Lower leg skin (tissue), 4 donors: ENCODE measurements around the gene IRAK1. TPM values are rescaled to one million over a fixed set of nuclear protein-coding genes. Genes with fewer than 3 reads are reported as not detected.
A peak's percentile ranks its signal among the peaks of the same experiment; 100 is the strongest.

ENCODE experiments used
- DNase-seq, 2 donors: peaks; one replicate each; pipeline ENCODE4 v3.0.0-alpha.2; 2019; ENCODE audit warnings: low spot score in 2 of 2
- H3K4me3 ChIP-seq: fragments of 200-600 bp; sonication (generic); 2 replicates; pipeline ENCODE4 v1.5.1; 2017; ENCODE audit warnings: mild to moderate bottlenecking, low read depth; ENCODE audit not compliant: poor library complexity, severe bottlenecking
- CTCF ChIP-seq, 3 donors: fragments of 450-650 bp; IDR thresholded peaks; one replicate each; pipeline ENCODE4 v1.5.1; 2016; ENCODE audit warnings: antibody characterized with exemption in 3 of 3, mild to moderate bottlenecking in 3 of 3, moderate library complexity in 2 of 3
- POLR2A ChIP-seq, 2 donors: fragments of 450-650 bp; IDR thresholded peaks; one replicate each; pipeline ENCODE4 v1.6.1; 2016 to 2017; ENCODE audit warnings: antibody characterized with exemption in 2 of 2, mild to moderate bottlenecking in 1 of 2, moderate library complexity in 1 of 2
- WGBS, 2 donors: methylation state at CpG; one replicate each; pipeline ENCODE4 v1.1.5; 2018; 5-methylcytosine and 5-hydroxymethylcytosine counted together
- intact Hi-C: fragments of 100-400 bp; cut with DNase I; formaldehyde crosslinking; loops from one replicate; pipeline ENCODE4 v1.15.0; 2023; ENCODE audit warnings: low total_unique reads
- total RNA-seq, 4 donors: library from RNA; depleted of rRNA; stranded (reverse); fragments of >200 nt; gene quantifications; one replicate each; pipeline ENCODE4 v1.1.0, GENCODE V29; 2016

IRAK1 gene
- total RNA-seq, 4 donors from 2014 or later: 57.5 to 67.4 (median 60.6) TPM

DNA sequence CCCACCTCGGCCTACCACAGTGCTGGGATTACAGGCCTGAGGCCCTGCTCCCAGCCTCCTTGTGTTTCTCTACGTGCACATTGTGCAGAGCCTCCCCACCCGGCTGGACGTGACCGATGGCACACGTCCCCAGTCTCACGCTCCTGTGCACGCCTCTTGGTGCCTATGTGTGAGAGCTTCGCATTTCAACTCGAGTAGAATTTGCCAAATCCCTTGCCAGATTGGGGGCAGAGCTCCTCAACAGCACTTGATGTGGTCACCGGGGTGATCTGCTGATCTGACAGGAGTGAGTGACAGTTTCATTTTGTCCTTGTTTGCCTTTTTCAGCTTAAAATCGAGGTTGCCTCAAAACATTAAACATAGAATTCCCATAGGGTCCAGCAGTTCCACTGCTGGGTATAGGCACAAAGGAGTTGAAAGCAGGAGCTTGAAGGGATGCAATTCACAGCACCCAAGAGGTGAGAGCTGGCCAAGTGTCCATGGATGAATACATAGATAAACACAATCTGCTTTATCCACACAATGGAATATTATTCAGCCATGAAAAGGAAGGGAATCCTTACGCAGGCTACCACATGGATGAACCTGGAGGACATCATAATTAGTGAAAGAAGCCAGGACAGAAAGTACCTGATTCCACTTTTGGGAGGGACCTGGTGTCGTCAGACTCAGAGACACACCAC, 29.6 kb downstream of the IRAK1 start:
- DNase-seq: no peak
- TF ChIP-seq POLR2A (IDR thresholded peaks at IDR 0.05): no peak
- TF ChIP-seq CTCF (IDR thresholded peaks at IDR 0.05): no peak
- WGBS, 2 donors: 87 to 89% methylated on average over 14 of the region's 14 CpGs
- H3K4me3 ChIP-seq: no peak overlapping the region
- intact Hi-C loops: no loop called here

- TF ChIP-seq POLR2A (IDR thresholded peaks at IDR 0.05) (no peak), CTCF (IDR thresholded peaks at IDR 0.05) (no peak)
- WGBS, 2 donors: 82 to 84% methylated on average over 10 to 12 of the region's 12 CpGs
- no peak overlapping the region for H3K4me3 ChIP-seq
- intact Hi-C loops: no loop called here
- DNase-seq: no peak
Observed at GRCh38 chrX:153988493-153988892, 31.2 kb downstream of the IRAK1 start.

GRCh38 chrX:153984351-153985178, 35.1 kb downstream of the IRAK1 start:
- TF ChIP-seq POLR2A (IDR thresholded peaks at IDR 0.05) (no peak), CTCF (IDR thresholded peaks at IDR 0.05) (no peak)
- H3K4me3 ChIP-seq: no peak overlapping the region
- 51 to 64% methylated on average over 14 to 17 of the region's 20 CpGs for WGBS, 2 donors
- no peak for DNase-seq
- intact Hi-C loops: no loop called here

GRCh38 chrX:153983321-153983801, 36.3 kb downstream of the IRAK1 start:
- H3K4me3 ChIP-seq: no peak overlapping the region
- 88 to 93% methylated on average over 4 to 12 of the region's 12 CpGs for WGBS, 2 donors
- no peak for TF ChIP-seq CTCF (IDR thresholded peaks at IDR 0.05)
- TF ChIP-seq POLR2A (IDR thresholded peaks at IDR 0.05): no peak
- intact Hi-C loops: no loop called here
- DNase-seq: no peak

DNA sequence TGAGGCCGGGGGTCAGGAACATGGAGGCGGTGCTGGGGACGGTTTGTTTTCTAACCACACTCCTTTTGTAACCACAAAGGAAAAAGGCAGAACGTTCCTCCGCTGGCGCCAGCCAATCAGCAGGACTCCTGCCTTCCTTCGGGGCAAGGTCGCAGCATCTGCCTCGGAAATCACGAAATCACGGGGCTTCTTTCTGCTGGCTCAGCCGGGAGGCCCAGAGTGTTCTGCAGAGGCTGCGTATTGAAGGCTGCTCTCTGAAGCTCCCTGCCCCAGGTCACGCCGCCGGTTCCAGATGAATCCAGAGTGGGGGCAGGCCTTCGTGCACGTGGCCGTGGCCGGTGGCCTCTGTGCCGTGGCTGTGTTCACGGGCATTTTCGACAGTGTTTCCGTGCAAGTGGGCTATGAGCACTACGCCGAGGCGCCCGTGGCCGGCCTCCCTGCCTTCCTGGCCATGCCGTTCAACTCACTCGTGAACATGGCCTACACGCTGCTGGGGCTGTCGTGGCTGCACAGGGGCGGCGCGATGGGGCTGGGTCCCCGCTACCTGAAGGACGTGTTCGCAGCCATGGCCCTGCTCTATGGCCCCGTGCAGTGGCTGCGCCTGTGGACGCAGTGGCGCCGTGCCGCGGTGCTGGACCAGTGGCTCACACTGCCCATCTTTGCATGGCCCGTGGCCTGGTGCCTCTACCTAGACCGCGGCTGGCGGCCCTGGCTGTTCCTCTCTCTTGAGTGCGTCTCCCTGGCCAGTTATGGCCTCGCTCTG, 37.8 kb downstream of the IRAK1 start:
- DNase-seq: peak; percentile 54 to 87
- no peak for TF ChIP-seq CTCF (IDR thresholded peaks at IDR 0.05)
- TF ChIP-seq POLR2A (IDR thresholded peaks at IDR 0.05): no peak
- intact Hi-C loops: no loop called here
- H3K4me3 ChIP-seq: no peak overlapping the region
- WGBS, 2 donors: 85 to 87% methylated on average over 23 to 34 of the region's 52 CpGs
